Trophoblast cell (in vitro differentiated cells and primary cell): Measurements from ENCODE around the gene KCNK6.
A peak's percentile ranks its signal among the peaks of the same experiment; 100 is the strongest.

Experiments
- DNase-seq, 2 donors: peaks; one replicate each; pipeline ENCODE4 v3.0.0-alpha.2; 2016
- H2AFZ ChIP-seq: 2 replicates; pipeline ENCODE4 v1.6.1; 2013; ENCODE audit warnings: low read length, moderate library complexity, mild to moderate bottlenecking; ENCODE audit not compliant: insufficient read depth, poor library complexity
- H2AK5ac ChIP-seq: 2 replicates; pipeline ENCODE4 v1.6.1; 2013; ENCODE audit warnings: mild to moderate bottlenecking, low read length
- H2BK120ac ChIP-seq: 2 replicates; pipeline ENCODE4 v1.6.1; 2013; ENCODE audit warnings: low read length, mild to moderate bottlenecking, moderate library complexity; ENCODE audit not compliant: insufficient read depth, poor library complexity
- H2BK12ac ChIP-seq: 2 replicates; pipeline ENCODE4 v1.6.1; 2013; ENCODE audit warnings: mild to moderate bottlenecking, low read length, moderate library complexity
- H2BK5ac ChIP-seq: 2 replicates; pipeline ENCODE4 v1.6.1; 2013; ENCODE audit warnings: low read length, low read depth, moderate library complexity, mild to moderate bottlenecking; ENCODE audit not compliant: poor library complexity
- H3K14ac ChIP-seq: 2 replicates; pipeline ENCODE4 v1.6.1; 2013; ENCODE audit warnings: mild to moderate bottlenecking, low read length
- H3K18ac ChIP-seq: 2 replicates; pipeline ENCODE4 v1.6.1; 2013; ENCODE audit warnings: mild to moderate bottlenecking, low read length
- H3K23ac ChIP-seq: 2 replicates; pipeline ENCODE4 v1.6.1; 2013; ENCODE audit warnings: low read length
- H3K27ac ChIP-seq: 2 replicates; pipeline ENCODE4 v1.5.1; 2013; ENCODE audit warnings: low read depth, mild to moderate bottlenecking, inconsistent platforms, low read length, moderate library complexity
- H3K27me3 ChIP-seq: 2 replicates; pipeline ENCODE4 v1.6.1; 2013; ENCODE audit warnings: inconsistent platforms, mild to moderate bottlenecking, low read length, moderate library complexity; ENCODE audit not compliant: insufficient read depth
- H3K36me3 ChIP-seq, 2 experiments: 1 replicate in 1 of 2; 2 replicates in 1 of 2; pipeline ENCODE4 v1.6.1; 2013; ENCODE audit warnings: low read length in 2 of 2, mild to moderate bottlenecking in 2 of 2, moderate library complexity in 1 of 2; ENCODE audit not compliant: insufficient read depth in 2 of 2, control insufficient read depth in 1 of 2
- H3K4ac ChIP-seq: 2 replicates; pipeline ENCODE4 v1.6.1; 2013; ENCODE audit warnings: low read depth, mild to moderate bottlenecking, low read length, moderate library complexity
- H3K4me1 ChIP-seq, 2 experiments: 1 replicate in 1 of 2; 2 replicates in 1 of 2; pipeline ENCODE4 v1.6.1; 2013; ENCODE audit warnings: low read length in 2 of 2, mild to moderate bottlenecking in 2 of 2, moderate library complexity in 1 of 2; ENCODE audit not compliant: insufficient read depth in 2 of 2, control insufficient read depth in 1 of 2
- H3K4me2 ChIP-seq: 2 replicates; pipeline ENCODE4 v1.6.1; 2013; ENCODE audit warnings: inconsistent platforms, mild to moderate bottlenecking, low read length, moderate library complexity
- H3K4me3 ChIP-seq: 2 replicates; pipeline ENCODE4 v1.5.1; 2013; ENCODE audit warnings: mild to moderate bottlenecking, low read depth, low read length, inconsistent platforms
- H3K79me1 ChIP-seq: one replicate; pipeline ENCODE4 v1.6.1; 2013; ENCODE audit warnings: low read length
- H3K79me2 ChIP-seq: 2 replicates; pipeline ENCODE4 v1.6.1; 2013; ENCODE audit warnings: low read length, mild to moderate bottlenecking; ENCODE audit not compliant: control insufficient read depth, insufficient read depth, poor library complexity
- H3K9ac ChIP-seq: 2 replicates; pipeline ENCODE4 v1.6.1; 2013; ENCODE audit warnings: mild to moderate bottlenecking, low read length
- H3K9me3 ChIP-seq: 2 replicates; pipeline ENCODE4 v1.6.1; 2013; ENCODE audit warnings: low read depth, mild to moderate bottlenecking, control low read depth, inconsistent platforms, low read length; ENCODE audit not compliant: insufficient read depth
- H4K12ac ChIP-seq: 2 replicates; pipeline ENCODE4 v1.6.1; 2013; ENCODE audit warnings: low read depth, mild to moderate bottlenecking, low read length, moderate library complexity
- H4K8ac ChIP-seq: 2 replicates; pipeline ENCODE4 v1.6.1; 2013; ENCODE audit warnings: low read depth, mild to moderate bottlenecking, low read length, moderate library complexity
- H4K91ac ChIP-seq: one replicate; pipeline ENCODE4 v1.6.1; 2013; ENCODE audit warnings: low read depth, mild to moderate bottlenecking, low read length, moderate library complexity
- WGBS: extraction: QIAGEN DNeasy Blood & Tissue Kit; methylation state at CpG from one replicate; pipeline ENCODE4 v1.1.7; 2013; ENCODE audit warnings: missing lambda C conversion rate; ENCODE audit not compliant: insufficient read length, insufficient coverage; ENCODE audit errors: extremely low coverage; 5-methylcytosine and 5-hydroxymethylcytosine counted together

The KCNK6 gene

GRCh38 chr19:38290631-38291147 is 29.0 kb upstream of the KCNK6 start:
- Histone ChIP-seq H3K27ac (no peak overlapping the region), H2BK5ac (no peak overlapping the region), H3K23ac (no peak overlapping the region), H2BK120ac (no peak overlapping the region), H4K91ac (no peak overlapping the region), H2BK12ac (no peak overlapping the region), H3K79me2 (no peaks in the 10 kb centered on the region), H4K12ac (no peak overlapping the region), H4K8ac (no peak overlapping the region), H3K36me3 (peaks cover 61 to 70% of the 10 kb centered on the region in 2 experiments), H2AK5ac (no peak overlapping the region), H3K79me1 (no peaks in the 10 kb centered on the region), H3K27me3 (no peaks in the 10 kb centered on the region), H3K9ac (no peak overlapping the region), H3K14ac (no peak overlapping the region), H3K4me2 (no peak overlapping the region), H3K9me3 (peaks cover 2% of the 10 kb centered on the region), H3K4me1 (peaks cover 0 to 4% of the 10 kb centered on the region in 2 experiments), H3K4me3 (no peak overlapping the region), H3K18ac (no peak overlapping the region), H2AFZ (no peak overlapping the region), H3K4ac (no peak overlapping the region)
- no peak for DNase-seq
- WGBS = no CpG with 5 or more reads among the region's 13 CpGs

GRCh38 chr19:38291855-38292254 is 27.8 kb upstream of the KCNK6 start:
- Histone ChIP-seq H3K9me3 (peaks cover 2% of the 10 kb centered on the region), H3K4me1 (peaks cover 0 to 4% of the 10 kb centered on the region in 2 experiments), H3K27ac (no peak overlapping the region), H4K91ac (no peak overlapping the region), H4K12ac (no peak overlapping the region), H3K14ac (peak overlapping the region; percentile 21), H3K9ac (no peak overlapping the region), H3K36me3 (peaks cover 55 to 64% of the 10 kb centered on the region in 2 experiments), H4K8ac (peak overlapping the region; percentile 10), H2AFZ (no peak overlapping the region), H3K79me1 (no peaks in the 10 kb centered on the region), H3K4me3 (no peak overlapping the region), H3K18ac (peak overlapping the region; percentile 70), H3K4me2 (no peak overlapping the region), H3K4ac (no peak overlapping the region), H2BK5ac (no peak overlapping the region), H2AK5ac (peak overlapping the region; percentile 9), H3K23ac (no peak overlapping the region), H2BK12ac (no peak overlapping the region), H3K79me2 (no peaks in the 10 kb centered on the region), H3K27me3 (no peaks in the 10 kb centered on the region), H2BK120ac (peak overlapping the region; percentile 25)
- no CpG with 5 or more reads among the region's 15 CpGs for WGBS
- DNase-seq = no peak

GRCh38 chr19:38293281-38293680 is 26.4 kb upstream of the KCNK6 start:
- no peak overlapping the region for H4K91ac ChIP-seq
- H3K9me3 ChIP-seq = peaks cover 2% of the 10 kb centered on the region
- no peak overlapping the region for H3K9ac ChIP-seq
- no peak overlapping the region for H2AFZ ChIP-seq
- H4K12ac ChIP-seq = no peak overlapping the region
- H3K4ac ChIP-seq = no peak overlapping the region
- no CpG with 5 or more reads among the region's 9 CpGs for WGBS
- H3K4me2 ChIP-seq = no peak overlapping the region
- no peak for DNase-seq
- no peak overlapping the region for H2AK5ac ChIP-seq
- H3K23ac ChIP-seq = no peak overlapping the region
- no peak overlapping the region for H2BK5ac ChIP-seq
- H4K8ac ChIP-seq = no peak overlapping the region
- no peak overlapping the region for H3K18ac ChIP-seq
- H2BK12ac ChIP-seq = no peak overlapping the region
- H3K36me3 ChIP-seq = peaks cover 49 to 54% of the 10 kb centered on the region in 2 experiments
- peaks cover under 1 to 3% of the 10 kb centered on the region in 2 experiments for H3K4me1 ChIP-seq
- no peaks in the 10 kb centered on the region for H3K79me1 ChIP-seq
- no peaks in the 10 kb centered on the region for H3K79me2 ChIP-seq
- H3K27me3 ChIP-seq = no peaks in the 10 kb centered on the region
- no peak overlapping the region for H3K27ac ChIP-seq
- no peak overlapping the region for H2BK120ac ChIP-seq
- H3K14ac ChIP-seq = no peak overlapping the region
- H3K4me3 ChIP-seq = no peak overlapping the region

GRCh38 chr19:38294090-38294489 is 25.6 kb upstream of the KCNK6 start:
- no peak for DNase-seq
- no CpG with 5 or more reads among the region's 8 CpGs for WGBS

More at GRCh38 chr19:38294090-38294489, 25.6 kb upstream of the KCNK6 start:
- Histone ChIP-seq H4K91ac (no peak overlapping the region), H3K4me2 (no peak overlapping the region), H3K36me3 (peaks cover 40 to 46% of the 10 kb centered on the region in 2 experiments), H3K27ac (no peak overlapping the region), H2BK5ac (no peak overlapping the region), H3K79me2 (no peaks in the 10 kb centered on the region), H2BK12ac (no peak overlapping the region), H3K4me1 (peaks cover 5 to 8% of the 10 kb centered on the region in 2 experiments), H3K14ac (no peak overlapping the region), H3K23ac (no peak overlapping the region), H4K12ac (no peak overlapping the region), H3K18ac (no peak overlapping the region), H3K9ac (no peak overlapping the region), H3K4ac (no peak overlapping the region), H3K9me3 (peaks cover 4% of the 10 kb centered on the region), H2AFZ (no peak overlapping the region), H3K4me3 (no peak overlapping the region), H2BK120ac (no peak overlapping the region), H4K8ac (no peak overlapping the region), H3K27me3 (no peaks in the 10 kb centered on the region), H2AK5ac (no peak overlapping the region), H3K79me1 (no peaks in the 10 kb centered on the region)
